Central memory CD8-positive, alpha-beta T cell (primary cell): ENCODE results near the gene SPRED1.
"Not testable (repeated sequence)": the region's sequence is repeated elsewhere in the genome, so short reads cannot be mapped to it uniquely, and the experiment has no call there.

Experiments
- ATAC-seq: fragments of 150-1000 bp; cut with Tn5 transposase; replicated peaks from 2 replicates; pipeline ENCODE4 v1.10.0; 2022; ENCODE audit warnings: mild to moderate bottlenecking, moderate FRiP score, moderate number of reproducible peaks; ENCODE audit not compliant: poor library complexity, severe bottlenecking; ENCODE audit errors: extremely low read depth
- DNase-seq, 2 donors: peaks; one replicate each; pipeline ENCODE4 v3.0.0; 2021; ENCODE audit warnings: low spot score in 2 of 2
- H3K27ac Mint-ChIP-seq: one replicate; pipeline ENCODE4 v1.8.0; 2022; ENCODE audit warnings: low read depth, mild to moderate bottlenecking, moderate library complexity, mixed read lengths
- H3K27me3 Mint-ChIP-seq: one replicate; pipeline ENCODE4 v1.8.0; 2022; ENCODE audit warnings: mixed read lengths
- H3K36me3 Mint-ChIP-seq: one replicate; pipeline ENCODE4 v1.8.0; 2022; ENCODE audit warnings: mild to moderate bottlenecking, moderate library complexity, mixed read lengths; ENCODE audit not compliant: insufficient read depth
- H3K4me1 Mint-ChIP-seq: one replicate; pipeline ENCODE4 v1.8.0; 2022; ENCODE audit warnings: mixed read lengths
- H3K4me3 Mint-ChIP-seq: one replicate; pipeline ENCODE4 v1.8.0; 2022; ENCODE audit warnings: mild to moderate bottlenecking, moderate library complexity, mixed read lengths
- H3K9me3 Mint-ChIP-seq: one replicate; pipeline ENCODE4 v1.8.0; 2022; ENCODE audit warnings: mixed read lengths

The SPRED1 gene

GRCh38 chr15:38271144-38271543 is 18.5 kb downstream of the SPRED1 start:
- H3K4me1 Mint-ChIP-seq = peaks cover 6% of the 10 kb centered on the region
- DNase-seq = no peak
- no peaks in the 10 kb centered on the region for H3K9me3 Mint-ChIP-seq
- H3K36me3 Mint-ChIP-seq = no peaks in the 10 kb centered on the region
- no peak overlapping the region for H3K4me3 Mint-ChIP-seq
- no peak overlapping the region for H3K27ac Mint-ChIP-seq
- no peak for ATAC-seq
- H3K27me3 Mint-ChIP-seq = no peaks in the 10 kb centered on the region

DNA sequence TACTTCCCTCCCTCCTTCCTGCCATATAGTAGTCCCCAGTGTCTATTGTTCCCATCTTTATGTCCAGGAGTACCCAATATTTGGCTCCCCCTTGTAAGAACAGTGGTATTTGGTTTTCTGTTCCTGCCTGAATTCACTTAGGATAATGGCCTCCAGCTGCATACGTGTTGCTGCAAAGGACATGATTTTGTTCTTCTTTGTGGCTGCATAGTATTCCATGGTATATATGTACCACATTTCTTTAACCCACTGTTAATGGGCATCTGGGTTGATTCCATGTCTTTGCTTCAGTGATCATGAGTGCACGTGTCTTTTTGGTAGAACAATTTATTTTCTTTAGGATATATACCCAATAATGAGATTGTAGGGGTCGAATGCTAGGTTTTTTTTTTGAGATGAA is 19.3 kb downstream of the SPRED1 start:
- no peaks in the 10 kb centered on the region for H3K27me3 Mint-ChIP-seq
- H3K36me3 Mint-ChIP-seq = no peaks in the 10 kb centered on the region
- peaks cover 6% of the 10 kb centered on the region for H3K4me1 Mint-ChIP-seq
- no peak overlapping the region for H3K27ac Mint-ChIP-seq
- ATAC-seq = no peak
- H3K4me3 Mint-ChIP-seq = no peak overlapping the region
- no peak for DNase-seq
- H3K9me3 Mint-ChIP-seq = no peaks in the 10 kb centered on the region

- H3K27ac Mint-ChIP-seq, H3K4me3 Mint-ChIP-seq, H3K9me3 Mint-ChIP-seq, H3K4me1 Mint-ChIP-seq, H3K36me3 Mint-ChIP-seq, DNase-seq, ATAC-seq, H3K27me3 Mint-ChIP-seq: not testable (repeated sequence)
Observed at GRCh38 chr15:38272431-38272830, 19.8 kb downstream of the SPRED1 start.

DNA sequence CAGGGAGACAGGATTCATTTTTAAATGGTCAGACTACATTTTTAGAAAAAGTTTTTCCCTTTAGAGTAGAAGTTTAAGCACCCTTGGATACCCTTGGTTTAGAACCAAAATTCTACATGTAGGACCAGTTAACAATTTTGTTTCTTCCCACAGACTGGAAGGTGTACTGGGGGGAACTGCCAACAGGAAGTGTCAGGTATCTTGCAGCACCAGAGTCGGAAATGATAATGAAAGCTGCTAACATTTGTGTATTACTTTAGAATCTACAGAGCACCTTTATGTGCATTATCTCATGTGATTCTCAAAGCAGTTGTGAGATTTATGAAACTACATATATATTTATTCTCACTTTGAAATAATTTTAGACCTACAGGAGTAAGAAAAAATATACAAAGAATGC is 21.5 kb downstream of the SPRED1 start:
- Mint-ChIP-seq H3K27me3 (no peaks in the 10 kb centered on the region), H3K27ac (no peak overlapping the region), H3K4me1 (peaks cover 6% of the 10 kb centered on the region), H3K36me3 (no peaks in the 10 kb centered on the region), H3K9me3 (no peaks in the 10 kb centered on the region), H3K4me3 (no peak overlapping the region)
- ATAC-seq (no peak), DNase-seq (no peak)

DNA sequence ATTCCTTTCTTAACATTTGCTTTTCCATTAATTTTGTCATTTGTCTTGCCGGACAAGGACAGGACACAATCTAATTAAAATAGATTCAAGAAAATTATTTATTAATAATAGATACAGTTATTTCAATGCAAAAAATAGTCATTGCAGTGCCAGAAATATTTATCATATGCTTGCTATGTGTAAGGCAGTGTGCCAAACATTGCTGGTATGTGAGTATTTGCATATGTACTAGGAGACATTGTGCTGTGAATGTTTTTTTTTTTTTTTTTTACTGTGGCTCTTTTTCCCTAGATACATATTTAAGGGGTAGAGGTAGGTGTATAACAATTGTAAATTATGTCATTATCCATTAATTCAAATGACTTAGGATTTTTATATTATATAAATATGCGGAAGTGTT is 23.3 kb downstream of the SPRED1 start:
- no peak overlapping the region for H3K27ac Mint-ChIP-seq
- no peaks in the 10 kb centered on the region for H3K9me3 Mint-ChIP-seq
- no peaks in the 10 kb centered on the region for H3K36me3 Mint-ChIP-seq
- ATAC-seq (no peak), DNase-seq (no peak)
- no peak overlapping the region for H3K4me3 Mint-ChIP-seq
- peaks cover 6% of the 10 kb centered on the region for H3K4me1 Mint-ChIP-seq
- no peaks in the 10 kb centered on the region for H3K27me3 Mint-ChIP-seq

- H3K9me3 Mint-ChIP-seq, H3K4me3 Mint-ChIP-seq, ATAC-seq, H3K36me3 Mint-ChIP-seq, DNase-seq, H3K27ac Mint-ChIP-seq, H3K27me3 Mint-ChIP-seq, H3K4me1 Mint-ChIP-seq: not testable (repeated sequence)
Observed at GRCh38 chr15:38277281-38277680, 24.6 kb downstream of the SPRED1 start.

GRCh38 chr15:38281031-38281430 is 28.4 kb downstream of the SPRED1 start:
- H3K27me3 Mint-ChIP-seq = no peaks in the 10 kb centered on the region
- H3K4me1 Mint-ChIP-seq = no peaks in the 10 kb centered on the region
- ATAC-seq = no peak
- H3K27ac Mint-ChIP-seq = no peak overlapping the region
- H3K36me3 Mint-ChIP-seq = no peaks in the 10 kb centered on the region
- H3K9me3 Mint-ChIP-seq = no peaks in the 10 kb centered on the region
- no peak for DNase-seq
- no peak overlapping the region for H3K4me3 Mint-ChIP-seq

DNA sequence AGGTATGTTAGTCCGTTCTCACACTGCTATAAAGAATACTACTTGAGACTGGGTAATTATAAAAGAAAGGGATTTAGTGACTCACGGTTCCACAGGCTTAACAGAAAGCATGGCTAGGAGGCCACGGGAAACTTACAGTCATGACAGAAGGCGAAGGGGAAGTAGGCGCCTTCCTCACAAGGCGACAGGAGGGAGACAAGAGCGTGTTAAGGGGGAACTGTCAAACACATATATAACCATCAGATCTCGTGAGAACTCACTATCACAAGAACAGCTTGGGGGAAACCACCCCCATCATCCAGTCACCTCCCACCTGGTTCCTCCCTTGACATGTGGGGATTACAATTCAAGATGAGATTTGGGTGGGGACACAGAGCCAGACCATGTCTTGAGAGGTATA is 30.4 kb downstream of the SPRED1 start:
- no peaks in the 10 kb centered on the region for H3K9me3 Mint-ChIP-seq
- H3K4me3 Mint-ChIP-seq = no peak overlapping the region
- H3K27me3 Mint-ChIP-seq = no peaks in the 10 kb centered on the region
- H3K36me3 Mint-ChIP-seq = no peaks in the 10 kb centered on the region
- no peak for DNase-seq
- H3K4me1 Mint-ChIP-seq = no peaks in the 10 kb centered on the region
- H3K27ac Mint-ChIP-seq = no peak overlapping the region
- ATAC-seq = no peak

- H3K4me3 Mint-ChIP-seq = no peak overlapping the region
Observed at GRCh38 chr15:38285456-38285855, 32.8 kb downstream of the SPRED1 start.

DNA sequence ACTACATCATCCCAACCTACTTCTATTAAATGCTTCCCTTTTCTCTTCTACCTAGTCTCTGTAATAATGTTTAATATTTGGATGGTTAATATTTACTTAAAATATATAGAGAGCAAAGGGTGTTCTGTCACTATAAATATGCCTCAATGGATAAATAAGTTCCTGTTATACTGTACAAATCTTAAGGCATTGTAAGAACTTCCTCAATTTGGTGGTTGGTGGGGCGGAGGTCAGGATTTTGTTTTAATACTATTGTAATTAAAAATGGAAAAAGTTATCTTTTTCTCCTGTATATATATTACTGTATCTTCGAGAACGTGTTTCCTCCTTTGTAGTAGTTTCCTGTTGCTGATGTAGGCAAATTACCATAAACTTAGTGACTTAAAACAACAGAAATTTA is 41.5 kb downstream of the SPRED1 start:
- no peaks in the 10 kb centered on the region for H3K9me3 Mint-ChIP-seq
- DNase-seq (no peak), ATAC-seq (no peak)
- H3K4me1 Mint-ChIP-seq = no peaks in the 10 kb centered on the region
- no peaks in the 10 kb centered on the region for H3K27me3 Mint-ChIP-seq
- no peak overlapping the region for H3K27ac Mint-ChIP-seq
- H3K36me3 Mint-ChIP-seq = no peaks in the 10 kb centered on the region
- H3K4me3 Mint-ChIP-seq = no peak overlapping the region

More at GRCh38 chr15:38285456-38285855, 32.8 kb downstream of the SPRED1 start:
- no peaks in the 10 kb centered on the region for H3K9me3 Mint-ChIP-seq
- ATAC-seq = no peak
- no peak for DNase-seq
- H3K36me3 Mint-ChIP-seq = no peaks in the 10 kb centered on the region
- H3K27ac Mint-ChIP-seq = no peak overlapping the region
- no peaks in the 10 kb centered on the region for H3K4me1 Mint-ChIP-seq
- no peaks in the 10 kb centered on the region for H3K27me3 Mint-ChIP-seq

GRCh38 chr15:38297623-38298388 is 45.2 kb downstream of the SPRED1 start:
- Mint-ChIP-seq H3K4me3 (no peak overlapping the region), H3K9me3 (no peaks in the 10 kb centered on the region), H3K27ac (no peak overlapping the region), H3K27me3 (no peaks in the 10 kb centered on the region), H3K4me1 (peaks cover 18% of the 10 kb centered on the region), H3K36me3 (no peaks in the 10 kb centered on the region)
- ATAC-seq (no peak), DNase-seq (no peak)

- H3K4me1 Mint-ChIP-seq = peaks cover 21% of the 10 kb centered on the region
- ATAC-seq (no peak), DNase-seq (no peak)
- H3K4me3 Mint-ChIP-seq = no peak overlapping the region
- no peaks in the 10 kb centered on the region for H3K27me3 Mint-ChIP-seq
- no peaks in the 10 kb centered on the region for H3K36me3 Mint-ChIP-seq
- no peak overlapping the region for H3K27ac Mint-ChIP-seq
- no peaks in the 10 kb centered on the region for H3K9me3 Mint-ChIP-seq
Observed at GRCh38 chr15:38299216-38299615, 46.6 kb downstream of the SPRED1 start.

GRCh38 chr15:38300395-38300794 is 47.8 kb downstream of the SPRED1 start:
- Mint-ChIP-seq H3K36me3 (no peaks in the 10 kb centered on the region), H3K4me3 (no peak overlapping the region), H3K9me3 (no peaks in the 10 kb centered on the region), H3K27me3 (no peaks in the 10 kb centered on the region), H3K4me1 (peaks cover 21% of the 10 kb centered on the region), H3K27ac (no peak overlapping the region)
- no peak for ATAC-seq
- DNase-seq = no peak
